GM19397 (cell line): ENCODE data around the gene B3GALT5.

Experiments
- ATAC-seq: cut with Tn5 transposase; IDR thresholded peaks from one replicate; pipeline ENCODE4 v1.9.1; 2021; ENCODE audit warnings: mild to moderate bottlenecking, moderate library complexity; ENCODE audit not compliant: unreplicated experiment

B3GALT5 gene

DNA sequence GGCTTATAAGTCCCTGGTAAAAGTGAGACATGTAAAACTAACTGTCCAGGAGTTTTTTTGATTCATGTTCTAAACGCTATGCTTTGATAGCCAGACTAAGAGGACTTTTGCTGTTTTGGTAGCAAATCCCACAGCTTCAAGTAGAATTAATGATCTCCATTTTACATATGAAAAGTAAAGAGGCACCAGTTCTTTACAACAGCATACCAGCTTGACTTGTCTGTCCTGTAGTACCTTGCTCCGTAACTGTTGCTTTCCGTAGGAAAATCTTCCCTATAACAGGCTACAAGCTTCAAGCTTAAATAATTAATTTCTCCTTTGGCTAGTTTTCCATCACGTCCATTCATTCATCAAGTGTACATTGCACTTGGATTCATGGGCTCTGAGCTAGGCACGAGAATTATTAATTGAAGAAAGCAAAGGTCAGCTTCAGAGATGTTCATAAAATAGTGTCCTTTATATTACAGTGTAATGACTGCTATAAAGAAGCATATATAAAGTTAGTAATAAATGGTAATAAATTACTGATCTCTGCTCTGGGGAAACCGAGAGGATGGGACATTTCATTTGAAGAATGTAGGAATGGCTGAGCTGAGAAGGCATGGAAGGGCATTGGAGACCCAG, 29.2 kb downstream of the B3GALT5 start:
- no peak for ATAC-seq

DNA sequence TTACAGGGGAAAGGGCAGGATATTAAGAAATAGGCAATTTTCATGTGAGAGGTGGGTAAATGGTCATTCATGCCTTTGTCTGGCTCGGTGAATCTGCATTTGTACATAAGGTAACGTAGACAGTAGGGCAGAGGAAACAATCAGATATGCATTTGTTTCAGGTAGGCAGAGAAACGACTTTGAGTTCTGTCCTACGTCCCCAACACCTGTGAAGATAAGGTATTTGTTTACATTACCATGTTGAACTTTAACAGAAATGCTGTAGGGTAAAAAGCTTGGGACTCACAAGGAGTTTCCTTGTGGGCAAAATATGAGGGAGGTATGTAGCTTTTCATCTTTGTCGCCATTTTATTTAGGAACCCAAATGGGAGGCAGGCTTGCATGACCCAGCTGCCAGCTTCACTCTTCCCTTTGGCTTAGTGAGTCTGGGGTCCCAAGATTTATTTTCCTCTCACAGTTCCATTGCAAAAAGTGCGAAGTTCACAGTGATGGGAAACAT, 31.4 kb downstream of the B3GALT5 start:
- ATAC-seq, result no peak

DNA sequence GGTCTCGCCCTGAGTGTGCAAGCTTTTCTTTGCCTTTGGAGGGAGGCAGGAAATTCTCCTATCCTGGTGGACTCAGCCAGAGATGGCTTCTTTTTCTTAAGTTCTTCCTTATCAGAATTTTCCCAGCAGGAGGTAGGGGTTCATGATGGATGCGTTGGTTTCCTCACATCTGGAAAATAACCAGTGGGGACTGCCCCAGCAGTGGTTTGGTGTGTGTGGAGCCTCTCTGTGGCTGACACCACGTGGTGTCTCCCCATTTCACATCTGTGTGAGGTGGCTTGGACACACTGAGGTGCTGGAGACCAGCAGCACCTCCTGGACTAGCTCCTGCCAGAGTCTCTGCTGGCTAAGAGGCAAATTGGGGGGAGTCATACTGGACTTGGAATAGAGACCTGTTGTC, 32.6 kb downstream of the B3GALT5 start:
- no peak for ATAC-seq

DNA sequence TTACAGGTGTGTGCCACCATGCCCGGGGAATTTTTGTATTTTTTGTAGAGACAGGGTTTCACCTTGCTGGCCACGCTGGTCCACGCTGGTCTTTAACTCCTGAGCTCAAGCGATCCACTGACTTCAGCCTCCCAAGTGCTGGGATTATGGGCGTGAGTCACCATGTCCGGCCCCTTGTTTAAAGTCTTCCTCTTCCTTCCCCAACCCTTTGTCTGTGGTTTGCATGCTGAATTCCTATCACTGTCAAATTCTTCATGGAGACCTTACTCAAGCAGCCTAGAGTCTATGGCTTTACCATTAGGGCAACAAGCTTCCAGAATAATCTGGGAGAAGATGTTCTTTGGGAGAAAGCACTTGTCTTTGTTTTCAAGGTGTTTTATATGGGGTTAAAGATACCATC, 34.7 kb downstream of the B3GALT5 start:
- no peak for ATAC-seq

DNA sequence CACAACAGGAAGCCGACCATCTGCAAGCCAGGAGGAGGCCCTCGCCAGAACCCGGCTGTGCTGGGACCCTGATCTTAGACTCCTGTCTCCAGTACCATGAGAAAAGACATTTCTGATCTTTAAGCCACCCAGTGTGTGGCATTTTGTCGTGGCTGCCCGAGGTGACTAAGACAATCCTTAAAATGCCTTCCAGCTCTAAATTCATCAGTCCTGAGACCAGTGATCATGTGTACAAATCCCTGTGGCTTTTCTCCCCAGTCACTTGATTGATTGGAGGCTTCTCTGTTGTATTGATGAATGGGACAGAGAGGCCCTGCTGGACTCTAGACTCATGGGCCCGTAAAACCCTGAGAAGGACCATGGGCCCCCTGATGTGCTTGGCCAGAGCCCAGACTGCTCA, 36.1 kb downstream of the B3GALT5 start:
- ATAC-seq, result no peak

DNA sequence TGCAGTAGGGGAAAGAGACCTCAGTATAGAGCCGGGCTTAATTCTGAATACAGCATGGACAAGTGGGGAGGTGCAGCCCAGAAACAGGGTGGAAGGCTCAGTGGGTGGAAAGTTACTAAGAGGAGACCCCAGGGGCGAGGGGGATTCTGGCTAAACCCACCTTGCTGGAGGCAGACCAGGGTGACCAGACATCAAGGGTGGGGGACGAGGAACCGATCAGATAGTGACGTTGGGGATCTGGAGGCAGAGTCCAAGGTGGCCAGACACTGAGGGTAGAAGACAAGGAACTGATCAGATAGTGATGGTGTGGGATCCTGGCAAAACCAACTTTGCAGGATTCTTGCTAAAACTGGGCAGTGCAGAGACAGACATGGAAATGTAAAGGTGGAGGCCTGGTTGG, 36.8 kb downstream of the B3GALT5 start:
- ATAC-seq, result no peak

DNA sequence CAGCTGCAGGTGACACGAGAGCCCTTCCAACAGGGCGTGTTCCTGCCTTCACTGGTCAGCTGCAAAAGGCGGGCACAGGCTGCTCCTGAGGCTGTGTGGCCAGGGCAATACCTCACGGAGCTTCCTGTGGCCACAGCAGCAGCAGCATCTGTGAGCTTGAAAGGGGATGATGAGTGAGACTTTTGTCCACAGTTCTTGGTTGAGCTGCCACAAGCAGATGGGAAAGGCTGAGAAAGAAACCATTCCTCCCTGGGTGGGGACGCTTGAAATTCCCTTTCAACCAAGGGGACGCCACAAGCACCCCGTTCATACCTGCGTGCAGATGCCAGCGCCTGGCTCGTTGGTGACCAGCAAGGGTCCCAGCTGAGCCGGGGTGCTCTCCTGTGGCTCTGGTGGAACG, 37.6 kb downstream of the B3GALT5 start:
- no peak for ATAC-seq

DNA sequence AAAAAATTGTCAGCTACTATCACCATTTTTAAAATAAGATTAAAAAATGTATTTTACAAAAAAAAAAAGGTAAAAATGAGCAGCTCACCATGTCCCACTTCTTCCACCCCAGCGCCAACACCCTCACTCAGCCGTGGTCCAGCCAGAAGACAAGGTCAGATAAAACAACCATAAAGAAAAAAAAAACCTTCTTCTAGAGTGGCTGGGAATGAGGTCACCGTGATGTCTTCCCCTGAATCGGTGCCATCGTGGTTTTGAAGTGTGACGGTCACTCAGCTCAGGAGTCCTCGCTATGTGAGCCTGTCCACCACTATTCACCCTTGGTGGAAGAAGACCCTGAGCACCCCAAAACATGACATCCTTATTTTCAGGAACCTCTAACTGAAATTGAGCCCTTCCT, 38.1 kb downstream of the B3GALT5 start:
- no peak for ATAC-seq

DNA sequence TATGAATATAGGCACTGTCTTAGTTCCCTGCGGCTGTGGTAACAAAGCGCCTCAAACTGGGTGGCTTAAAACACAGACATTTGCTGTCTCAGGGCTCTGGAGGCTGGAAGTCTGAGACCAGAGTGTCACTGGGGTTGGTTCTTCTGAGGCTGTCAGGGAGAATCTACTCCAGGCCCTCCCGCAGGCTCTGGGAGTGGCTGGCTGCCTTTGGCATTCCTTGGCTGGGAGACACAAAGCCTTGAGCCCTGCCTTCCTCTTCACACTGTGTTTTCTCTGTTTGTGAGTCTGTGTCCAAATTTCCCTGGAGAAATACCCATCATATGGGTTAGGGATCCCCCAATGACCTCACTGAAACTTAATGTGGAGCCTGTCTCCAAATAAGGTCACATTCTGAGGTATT, 38.5 kb downstream of the B3GALT5 start:
- ATAC-seq, result no peak

DNA sequence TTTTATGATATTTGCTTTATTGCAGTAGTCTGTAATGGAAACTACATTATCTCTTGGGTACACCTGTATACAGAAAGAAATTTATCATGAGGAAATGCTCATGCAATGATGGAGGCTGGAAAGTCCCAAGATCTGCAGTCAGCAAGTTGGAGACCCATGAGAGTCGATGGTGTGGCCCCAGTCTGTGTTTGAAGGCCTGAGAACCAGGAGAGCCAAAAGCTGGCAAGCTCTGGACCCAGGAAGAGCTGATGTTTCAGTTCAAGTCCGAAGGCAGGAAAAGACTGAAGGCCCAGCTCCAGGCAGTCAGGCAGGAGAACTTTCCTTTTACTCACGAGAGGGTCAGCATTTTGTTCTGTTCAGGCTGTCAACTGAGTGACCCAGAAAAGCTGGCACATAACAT, 42.2 kb downstream of the B3GALT5 start:
- ATAC-seq, result no peak

DNA sequence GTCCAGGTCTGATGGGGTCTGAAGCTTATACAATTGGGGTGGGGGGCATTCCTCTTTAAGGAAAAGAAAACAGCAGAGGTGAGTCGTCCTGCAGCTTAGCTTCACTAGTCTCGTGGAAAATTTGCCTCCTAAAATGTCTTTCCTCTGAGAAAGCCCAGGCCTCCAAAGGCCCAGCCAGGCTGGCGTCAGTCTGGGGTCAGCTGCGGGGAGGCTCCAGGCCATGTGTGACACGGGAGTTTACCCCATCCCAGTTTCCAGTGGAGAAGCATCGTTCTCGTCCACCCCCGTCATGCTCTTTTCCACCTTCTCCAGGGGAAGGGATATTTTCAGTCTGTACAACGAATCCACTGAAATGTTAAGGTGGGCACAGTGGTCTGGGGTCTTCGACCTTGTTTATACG, 42.8 kb downstream of the B3GALT5 start:
- no peak for ATAC-seq

DNA sequence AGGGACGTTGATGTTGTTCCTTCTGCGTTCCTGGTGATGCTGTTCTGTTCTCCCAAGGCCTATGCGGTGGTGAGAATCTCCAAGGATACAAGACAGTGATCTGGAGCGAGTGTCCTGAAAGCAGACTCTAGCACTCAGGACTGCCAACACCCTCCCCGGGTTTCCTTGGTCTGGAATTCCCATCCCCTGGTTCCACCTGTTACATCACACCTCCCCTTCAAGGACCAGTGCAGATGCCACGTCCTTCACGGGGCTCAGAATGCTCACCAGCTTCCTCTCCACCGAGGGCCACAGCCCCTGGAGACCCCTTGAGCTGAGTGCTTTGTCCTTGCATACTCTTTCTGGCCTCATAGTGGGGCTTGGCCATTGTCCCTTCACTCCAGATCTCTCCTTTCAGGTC, 43.5 kb downstream of the B3GALT5 start:
- ATAC-seq, result no peak

DNA sequence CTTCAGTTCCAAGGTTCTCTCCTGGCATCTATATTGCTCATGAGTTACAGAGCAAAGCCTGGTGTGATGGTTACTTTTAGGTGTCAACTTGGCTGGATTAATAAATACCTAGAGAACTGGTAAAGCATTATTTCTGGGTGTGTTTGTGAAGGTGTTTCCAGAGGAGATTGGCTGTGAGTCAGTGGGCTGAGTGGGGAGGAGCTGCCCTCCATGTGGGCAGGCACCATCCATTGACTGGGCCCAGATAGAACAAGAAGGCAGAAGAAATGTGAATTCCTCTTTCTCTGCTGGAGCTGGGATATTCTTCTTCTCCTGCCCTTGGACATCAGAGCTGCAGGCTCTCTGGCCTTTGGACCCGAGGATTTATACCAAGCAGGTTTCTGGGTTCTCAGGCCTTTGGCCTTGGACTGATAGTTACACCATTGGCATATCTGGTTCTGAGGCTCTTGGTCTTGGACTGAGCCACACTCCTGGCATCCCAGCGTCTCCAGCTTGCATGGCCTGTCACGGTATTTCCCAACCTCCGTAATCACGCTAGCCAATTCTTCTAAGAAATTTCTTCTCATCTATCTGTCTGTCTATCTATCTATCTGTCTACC, 44.5 kb downstream of the B3GALT5 start:
- no peak for ATAC-seq

DNA sequence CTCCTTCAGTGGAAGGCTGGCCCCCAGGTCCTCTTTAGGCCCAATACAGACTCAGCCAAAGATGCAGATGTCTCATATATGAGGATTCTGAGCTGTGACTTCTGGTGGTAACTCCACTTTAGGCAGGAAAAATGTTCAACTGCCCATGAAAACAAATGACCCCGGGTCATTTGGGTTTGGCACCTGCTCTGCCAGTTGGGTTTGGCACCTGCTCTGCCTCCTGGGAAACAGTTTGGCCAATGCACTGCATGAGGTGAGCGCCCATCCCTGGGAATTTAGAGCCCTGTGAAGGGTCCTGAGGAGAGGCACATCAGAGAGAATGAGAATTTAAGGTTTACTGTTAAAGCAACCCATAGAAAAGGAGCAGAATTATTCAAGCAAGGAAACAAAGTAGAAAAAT, 45.3 kb downstream of the B3GALT5 start:
- no peak for ATAC-seq

DNA sequence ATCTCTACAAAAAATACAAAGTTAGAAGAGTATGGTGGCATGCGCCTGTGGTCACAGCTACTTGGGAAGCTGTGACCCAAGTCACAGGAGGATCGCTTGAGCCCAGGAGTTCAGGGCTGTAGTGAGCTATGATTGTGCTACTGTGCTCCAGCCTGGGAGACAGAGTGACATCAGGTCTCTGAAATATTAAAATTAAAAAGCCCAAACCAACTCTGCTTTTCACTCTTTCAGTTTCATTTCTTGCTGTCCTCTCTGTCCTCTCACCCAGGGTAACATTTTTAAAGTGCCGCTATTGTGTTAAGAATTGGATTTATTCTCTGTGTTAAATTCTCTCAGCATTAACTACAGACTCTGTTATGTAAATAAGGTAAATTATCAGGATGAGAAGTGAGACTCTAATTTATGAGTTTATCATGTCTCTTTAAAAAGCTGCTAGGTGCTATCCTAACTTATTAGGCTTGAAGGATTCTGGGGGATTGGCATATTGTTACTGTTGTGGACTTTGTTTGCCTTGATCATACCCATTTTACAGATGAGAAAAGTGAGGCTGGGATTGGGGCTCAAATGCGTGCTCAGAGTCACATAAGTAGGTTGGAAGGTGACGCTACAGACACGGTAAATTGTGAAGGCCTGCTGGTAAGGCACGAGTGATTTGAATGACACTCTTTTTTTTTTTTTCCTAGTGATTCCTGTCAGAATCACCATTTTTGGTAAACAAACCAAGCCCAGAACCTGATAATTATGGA, 46.5 kb downstream of the B3GALT5 start:
- ATAC-seq, result no peak

DNA sequence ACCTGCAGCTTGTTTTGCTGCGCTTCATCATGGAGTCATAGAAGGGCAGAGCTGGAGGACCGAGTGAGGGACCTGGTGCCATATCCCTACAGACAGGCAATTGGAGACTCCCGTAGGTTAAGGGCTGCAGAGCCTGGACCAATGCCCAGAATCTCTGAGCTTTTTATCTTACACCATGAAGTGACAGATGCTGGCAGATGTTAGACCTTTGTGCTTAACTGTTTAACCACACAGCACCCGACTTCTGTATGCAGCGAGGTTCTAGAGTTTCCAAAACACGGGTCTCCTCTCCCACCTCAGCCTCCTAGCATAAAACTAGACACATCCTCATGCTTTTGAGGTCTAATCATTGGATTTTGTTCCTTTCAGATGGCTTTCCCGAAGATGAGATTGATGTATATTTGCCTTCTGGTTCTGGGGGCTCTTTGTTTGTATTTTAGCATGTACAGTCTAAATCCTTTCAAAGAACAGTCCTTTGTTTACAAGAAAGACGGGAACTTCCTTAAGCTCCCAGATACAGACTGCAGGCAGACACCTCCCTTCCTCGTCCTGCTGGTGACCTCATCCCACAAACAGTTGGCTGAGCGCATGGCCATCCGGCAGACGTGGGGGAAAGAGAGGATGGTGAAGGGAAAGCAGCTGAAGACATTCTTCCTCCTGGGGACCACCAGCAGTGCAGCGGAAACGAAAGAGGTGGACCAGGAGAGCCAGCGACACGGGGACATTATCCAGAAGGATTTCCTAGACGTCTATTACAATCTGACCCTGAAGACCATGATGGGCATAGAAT, 47.6 kb downstream of the B3GALT5 start:
- ATAC-seq, result no peak

DNA sequence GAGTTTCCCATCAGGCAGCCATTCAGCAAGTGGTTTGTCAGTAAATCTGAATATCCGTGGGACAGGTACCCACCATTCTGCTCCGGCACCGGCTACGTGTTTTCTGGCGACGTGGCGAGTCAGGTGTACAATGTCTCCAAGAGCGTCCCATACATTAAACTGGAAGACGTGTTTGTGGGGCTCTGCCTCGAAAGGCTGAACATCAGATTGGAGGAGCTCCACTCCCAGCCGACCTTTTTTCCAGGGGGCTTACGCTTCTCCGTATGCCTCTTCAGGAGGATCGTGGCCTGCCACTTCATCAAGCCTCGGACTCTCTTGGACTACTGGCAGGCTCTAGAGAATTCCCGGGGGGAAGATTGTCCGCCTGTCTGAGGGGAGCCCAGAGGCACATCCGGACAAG, 48.4 kb downstream of the B3GALT5 start:
- ATAC-seq, result no peak

DNA sequence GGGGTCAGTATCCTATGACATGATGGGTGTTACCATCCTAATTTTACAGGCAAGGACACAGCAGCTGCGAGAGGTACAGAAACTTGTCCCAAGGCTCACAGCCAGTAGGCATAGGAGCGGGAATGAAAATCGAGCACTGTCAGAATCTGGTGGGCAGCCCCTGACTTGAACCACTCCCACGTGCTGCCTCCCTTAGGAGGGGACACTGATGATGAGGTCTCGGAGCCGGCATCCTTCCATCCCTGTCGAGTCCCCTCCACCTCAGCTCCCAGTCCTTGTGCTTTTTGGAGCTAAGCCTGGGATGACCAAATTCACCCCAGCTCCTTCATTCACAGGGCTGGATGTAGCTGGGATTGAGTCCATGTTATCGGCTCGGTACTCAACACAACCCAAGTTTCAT, 49.0 kb downstream of the B3GALT5 start:
- no peak for ATAC-seq

DNA sequence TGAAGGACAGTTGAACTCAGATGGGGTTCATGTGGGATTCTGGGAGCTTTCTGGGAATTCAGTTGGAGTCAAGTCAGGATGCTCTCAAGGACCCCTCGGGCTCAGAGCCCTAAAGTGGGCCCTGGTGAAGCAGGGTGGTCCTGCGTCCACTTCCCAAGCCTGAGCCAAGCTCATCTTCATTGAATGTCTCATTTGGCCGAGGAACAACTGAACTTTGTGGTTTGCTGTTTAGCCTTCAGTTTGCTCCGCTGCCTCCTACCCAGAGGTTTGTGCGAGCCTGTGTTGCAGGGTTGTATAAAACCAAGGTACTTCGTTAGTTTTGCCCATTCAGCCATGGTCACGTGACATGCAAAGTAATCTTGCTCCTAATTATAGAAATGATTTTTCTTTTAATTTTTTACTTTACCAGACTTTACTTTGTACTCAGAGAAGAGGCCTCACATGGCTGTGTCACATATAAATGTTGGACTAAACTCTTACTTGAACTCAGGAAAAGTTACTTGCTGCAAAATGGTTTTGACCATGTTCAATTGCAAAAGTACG, 49.7 kb downstream of the B3GALT5 start:
- ATAC-seq, result no peak

DNA sequence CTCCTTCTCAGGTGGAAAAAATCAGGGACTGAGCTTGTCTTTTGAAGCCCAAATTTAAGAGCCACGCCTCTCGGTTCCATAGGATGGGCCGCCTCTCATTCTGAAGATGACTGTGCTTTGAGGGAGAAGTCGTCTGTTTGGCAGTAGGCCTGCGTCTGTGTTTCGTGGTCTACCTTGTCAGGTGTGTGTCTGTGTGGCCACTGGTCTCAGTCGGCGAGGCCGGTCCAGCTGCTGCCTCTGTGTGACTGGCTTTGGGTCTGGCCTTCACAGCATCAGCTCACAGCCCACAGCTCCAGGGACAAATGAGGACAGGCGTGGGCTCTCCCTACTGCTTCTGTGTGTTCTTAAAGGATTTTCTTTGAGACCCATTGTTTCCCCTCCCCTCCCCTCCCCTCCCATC, 50.3 kb downstream of the B3GALT5 start:
- no peak for ATAC-seq
